NCI-H1694 (cell line): Measurements from ENCODE around the gene GRIP1.
"Not testable (repeated sequence)": the region's sequence is repeated elsewhere in the genome, so short reads cannot be mapped to it uniquely, and the experiment has no call there.

Experiments used
- DNase-seq: peaks from one replicate; lab custom pipeline; 2025; lab: John Stamatoyannopoulos, UW

GRIP1 gene

DNA sequence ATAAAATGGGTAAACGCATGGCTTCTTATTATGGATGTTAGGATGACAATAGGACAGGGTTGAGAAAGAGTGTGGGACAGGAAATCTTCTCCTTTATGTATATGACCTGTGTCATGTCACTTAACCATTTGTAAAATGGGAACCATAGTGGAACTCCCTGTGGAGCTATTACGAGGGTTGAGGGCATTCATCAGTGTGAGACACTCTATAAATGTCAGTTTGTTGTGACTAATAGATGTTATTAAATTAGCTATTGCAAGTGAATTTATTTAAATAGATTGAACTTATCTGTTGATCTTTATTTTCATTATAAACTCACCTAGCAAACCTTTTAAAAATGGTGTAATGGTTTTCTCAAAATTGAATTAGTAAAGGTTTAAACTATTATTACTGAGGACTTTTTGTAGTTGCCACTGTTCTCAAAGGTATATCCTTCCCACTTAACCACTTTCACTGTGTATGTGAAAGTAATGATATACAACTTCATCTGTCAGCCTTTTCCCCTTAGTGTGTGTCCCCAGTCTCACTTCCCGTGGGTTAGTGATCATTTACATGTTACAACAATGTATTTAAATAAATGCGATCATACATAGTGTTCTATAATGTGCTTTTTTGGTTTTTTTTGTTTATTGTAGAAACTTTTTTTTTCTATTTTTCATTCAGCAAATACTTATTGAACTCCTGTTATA lies 359.5 kb downstream of the GRIP1 start:
- no peak for DNase-seq

- no peak for DNase-seq
Measured at GRCh38 chr12:66314278-66314677, 364.6 kb downstream of the GRIP1 start.

DNA sequence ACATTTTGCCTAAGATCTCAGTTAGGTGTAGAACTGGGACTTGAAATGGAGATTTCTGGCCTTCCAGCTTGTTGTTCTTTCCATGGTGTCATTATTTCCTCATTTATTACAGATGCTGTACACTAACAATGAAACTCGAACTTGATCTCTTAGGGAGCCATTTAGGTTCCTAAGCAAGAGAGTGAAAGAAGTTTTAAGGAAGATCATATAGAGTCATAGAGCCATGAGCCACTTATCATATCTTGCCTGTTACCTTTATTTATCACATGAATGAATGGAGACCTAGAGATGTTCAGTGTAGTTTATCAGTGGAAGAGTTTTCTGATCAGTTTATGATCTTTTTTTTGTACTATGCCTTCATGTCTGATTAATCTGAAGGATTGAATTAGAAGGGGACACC lies 366.7 kb downstream of the GRIP1 start:
- DNase-seq = no peak

DNA sequence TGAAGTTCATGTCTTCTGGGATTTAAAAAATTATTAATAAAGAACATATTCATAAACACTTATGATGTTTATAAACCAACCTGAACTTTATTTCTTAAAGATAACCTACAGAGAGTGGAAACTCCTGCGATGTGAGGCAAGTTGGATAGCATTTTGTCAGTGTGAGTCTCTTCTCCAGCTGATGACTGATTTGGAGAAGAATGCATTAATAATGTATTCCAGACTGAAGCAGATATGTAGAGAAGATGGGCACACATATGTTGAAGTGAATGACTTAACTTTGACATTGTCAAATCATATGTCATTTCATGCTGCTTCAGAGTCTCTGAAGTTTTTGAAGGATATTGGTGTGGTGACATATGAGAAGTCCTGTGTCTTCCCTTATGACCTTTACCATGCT lies 369.3 kb downstream of the GRIP1 start:
- DNase-seq = no peak

DNA sequence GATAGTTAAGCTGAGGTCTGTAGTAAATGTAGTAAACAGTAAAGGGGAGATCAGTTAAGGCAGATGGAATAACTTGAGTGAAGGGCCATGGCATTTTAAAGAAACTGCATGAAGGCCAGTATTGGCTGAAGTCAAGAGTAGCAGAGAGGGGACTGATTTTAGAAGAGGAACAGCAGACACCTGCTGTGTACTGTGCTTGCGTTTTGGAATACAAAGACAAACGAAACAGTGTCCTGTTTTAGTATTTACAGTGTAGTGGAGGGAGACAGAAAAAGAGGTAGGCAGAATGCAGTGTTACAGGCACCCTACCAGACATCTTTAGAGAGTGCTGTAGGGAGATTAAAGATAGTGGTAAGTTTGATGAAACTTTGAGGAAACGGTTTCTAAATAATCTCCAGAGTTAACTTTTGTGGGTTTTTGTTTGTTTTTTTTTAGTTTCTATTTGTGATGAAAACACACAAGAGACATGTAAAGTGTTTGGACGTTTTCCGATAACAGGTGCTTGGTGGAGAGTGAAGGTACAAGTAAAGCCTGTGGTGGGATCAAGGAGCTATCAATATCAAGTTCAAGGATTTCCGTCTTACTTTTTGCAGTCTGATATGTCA lies 374.5 kb downstream of the GRIP1 start:
- no peak for DNase-seq

GRCh38 chr12:66303316-66303804 lies 375.5 kb downstream of the GRIP1 start:
- not testable (repeated sequence) for DNase-seq

- no peak for DNase-seq
Measured at GRCh38 chr12:66302827-66303169, 376.1 kb downstream of the GRIP1 start.

- DNase-seq = peak; percentile 85
Measured at GRCh38 chr12:66301944-66302826, 376.7 kb downstream of the GRIP1 start, which contains the start of gene HELB. Gene HELB (plus strand): TSS chr12:66302493. CDS start chr12:66302604, 111 bp downstream.

GRCh38 chr12:66297923-66298322 lies 381.0 kb downstream of the GRIP1 start:
- no peak for DNase-seq
